GM11168 (cell line): Measurements from ENCODE around the gene ARHGAP10.

Experiments
- in situ Hi-C: fragments of 300-500 bp; cut with MboI; formaldehyde crosslinking; loops from one replicate; pipeline ENCODE4 v1.12.0; 2022; ENCODE audit warnings: low sequenced_read_pairs; ENCODE audit not compliant: unreplicated experiment

The ARHGAP10 gene

GRCh38 chr4:147727476-147728028, 4.3 kb upstream of the ARHGAP10 start:
- in situ Hi-C loops: no loop called here

DNA sequence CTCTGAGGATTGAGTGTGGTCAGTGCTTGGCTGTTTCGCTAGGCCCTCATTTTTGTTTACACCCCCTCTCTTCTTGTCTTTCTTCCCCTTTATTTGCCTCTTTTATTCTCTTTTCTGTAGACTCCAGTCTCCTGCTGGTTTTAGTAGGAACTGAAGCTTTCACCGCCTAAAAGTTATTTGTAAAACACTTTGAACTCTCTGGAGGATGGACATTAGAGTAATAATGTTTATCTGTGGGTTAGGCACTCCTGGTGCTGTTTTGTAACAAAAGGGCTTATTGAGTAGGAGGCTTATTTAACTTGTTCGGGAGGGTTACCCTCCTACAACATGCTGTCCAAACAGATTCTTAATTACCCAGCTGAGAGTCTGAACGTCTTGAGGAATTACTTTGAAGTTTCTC, 1.6 kb upstream of the ARHGAP10 start:
- in situ Hi-C loops: no loop called here

- in situ Hi-C loops: no loop called here
Observed at GRCh38 chr4:147732518-147733235, 789 bp downstream of the ARHGAP10 start.

DNA sequence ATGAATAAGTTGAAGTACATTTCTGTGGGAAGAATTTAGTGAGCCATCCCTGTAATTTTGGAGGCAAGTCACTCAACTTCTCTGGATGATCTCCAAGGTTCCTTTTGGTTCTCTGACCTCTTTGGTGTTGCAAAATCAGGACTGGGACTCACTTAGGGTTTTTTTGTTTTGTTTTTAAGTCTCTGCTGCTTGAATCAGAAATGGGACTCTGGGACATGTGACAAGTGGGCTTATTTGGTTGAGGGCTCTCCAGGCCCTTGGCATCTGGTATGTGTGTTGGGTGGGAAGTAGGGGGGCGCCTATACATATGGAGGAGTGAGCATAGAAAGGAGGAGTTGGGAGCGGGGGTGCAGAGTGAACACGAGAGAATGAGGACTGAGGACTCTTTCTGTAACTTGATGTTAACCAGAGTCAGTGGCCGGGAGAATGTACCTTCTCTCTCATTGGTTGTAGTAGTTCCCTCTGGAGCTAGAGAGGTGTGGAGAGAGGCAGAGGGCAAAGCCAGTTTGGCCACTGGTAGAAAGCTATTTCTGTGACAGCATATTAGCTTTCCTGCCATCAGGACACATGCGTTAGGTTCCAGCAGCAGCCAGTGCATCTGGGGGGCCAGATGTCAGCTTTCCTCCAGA, 1.9 kb downstream of the ARHGAP10 start:
- in situ Hi-C loops: no loop called here

DNA sequence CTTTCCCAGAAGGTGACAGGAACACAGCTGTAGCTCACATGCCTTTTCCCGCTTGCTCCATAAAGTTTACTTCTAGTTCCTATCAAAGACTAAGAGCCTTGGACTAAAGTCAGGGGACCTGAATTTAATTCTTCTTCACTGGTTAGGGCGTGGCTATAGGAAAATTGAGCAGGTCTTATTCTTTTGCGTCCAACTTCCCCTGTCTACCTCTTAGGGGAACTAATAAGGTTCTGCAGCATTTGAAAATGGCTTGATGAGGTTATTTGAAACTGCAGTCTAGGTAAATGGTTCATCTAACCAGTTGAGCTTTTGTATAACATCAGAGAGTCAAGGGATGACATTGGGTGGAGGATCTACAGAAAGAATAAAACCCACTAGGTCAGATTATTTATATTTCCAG, 2.6 kb downstream of the ARHGAP10 start:
- in situ Hi-C loops: no loop called here

DNA sequence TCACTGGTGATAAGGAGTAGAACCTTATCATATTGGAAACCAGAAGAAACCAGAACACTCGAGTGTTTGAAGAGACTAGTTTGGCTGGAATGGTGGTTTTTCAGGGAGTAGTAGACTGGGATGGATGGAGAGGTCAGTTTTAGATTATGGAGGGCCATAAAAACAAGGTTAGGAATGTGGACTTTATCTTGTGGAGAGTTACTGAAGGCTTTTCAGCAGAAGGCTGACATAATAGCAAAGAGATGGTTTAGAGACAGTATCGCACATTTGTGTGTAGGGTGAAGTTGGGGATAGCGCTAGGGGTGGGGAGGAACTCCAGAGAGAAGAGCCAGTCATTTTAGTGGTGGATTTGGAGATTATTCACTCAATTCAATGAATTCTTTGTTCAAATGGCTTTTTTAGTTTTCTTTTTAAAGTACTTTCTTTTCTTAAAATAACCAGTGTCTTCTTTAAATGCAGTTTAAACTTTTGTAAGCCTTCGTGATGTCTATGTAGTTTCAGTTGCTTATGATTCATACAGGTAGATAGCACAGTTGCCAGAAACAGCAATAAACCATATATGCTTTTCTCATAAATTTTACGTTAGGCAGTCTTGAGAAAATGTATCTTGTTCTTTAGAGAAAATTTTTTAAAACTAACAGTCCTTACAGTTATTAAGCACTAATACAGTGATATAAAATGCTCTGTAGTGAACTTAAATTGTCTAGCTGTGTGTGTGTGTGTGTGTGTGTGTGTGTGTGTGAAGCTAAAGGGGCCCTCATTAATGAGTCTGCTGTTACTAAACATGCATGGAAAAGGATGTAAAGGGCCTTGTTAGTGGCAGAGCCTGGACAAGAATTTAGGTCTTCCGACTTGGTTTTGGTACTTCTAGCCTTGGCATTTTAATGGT, 3.8 kb downstream of the ARHGAP10 start:
- in situ Hi-C loops: no loop called here

DNA sequence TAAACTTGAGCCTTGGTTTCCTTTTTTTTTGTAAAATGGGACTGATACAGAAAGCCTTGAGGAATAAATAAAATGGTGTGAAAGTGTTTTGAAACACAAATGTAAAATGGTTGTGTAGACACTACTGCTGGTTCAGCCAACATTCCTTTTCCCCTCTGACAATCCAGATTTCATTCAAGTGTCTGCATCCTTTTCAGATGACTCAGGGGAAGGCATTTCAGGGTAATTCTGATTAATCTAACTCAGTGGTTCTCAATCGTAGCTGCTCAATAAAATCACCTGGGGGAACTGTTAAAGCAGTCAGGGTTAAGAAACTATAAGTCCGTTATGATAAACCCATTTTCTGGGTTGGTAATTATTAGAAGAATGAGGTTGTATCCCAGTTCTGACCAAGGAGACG, 4.6 kb downstream of the ARHGAP10 start:
- in situ Hi-C loops: no loop called here

- in situ Hi-C loops: no loop called here
Observed at GRCh38 chr4:147737623-147738022, 5.7 kb downstream of the ARHGAP10 start.

DNA sequence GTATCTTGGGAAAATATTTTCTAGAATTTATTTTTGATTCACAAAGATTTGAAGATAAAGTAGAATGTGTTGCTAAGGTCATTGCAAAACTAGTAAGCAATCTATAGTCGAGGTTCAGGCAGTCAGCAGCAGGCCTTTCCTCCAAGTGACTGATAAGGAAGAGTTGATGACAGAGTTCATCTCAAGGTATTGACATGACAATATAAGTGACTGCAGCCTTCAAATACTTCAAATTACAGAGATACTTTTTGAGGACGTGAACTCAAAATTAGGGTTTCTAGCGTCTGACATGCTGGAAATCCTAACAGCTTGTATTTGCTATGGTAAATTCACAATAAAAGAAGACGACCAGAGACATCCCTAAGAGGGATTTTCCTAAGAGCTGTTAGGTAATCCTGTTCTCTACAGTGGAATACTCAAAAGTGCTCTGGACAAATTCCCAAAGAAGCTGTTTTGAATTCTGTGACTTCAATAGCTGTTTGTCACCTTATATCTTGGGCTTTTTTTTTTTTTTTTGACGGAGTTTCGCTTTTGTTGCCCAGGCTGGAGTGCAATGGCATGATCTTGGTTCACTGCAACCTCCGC, 7.4 kb downstream of the ARHGAP10 start:
- in situ Hi-C loops: no loop called here

GRCh38 chr4:147740176-147740575, 8.3 kb downstream of the ARHGAP10 start:
- in situ Hi-C loops: no loop called here

DNA sequence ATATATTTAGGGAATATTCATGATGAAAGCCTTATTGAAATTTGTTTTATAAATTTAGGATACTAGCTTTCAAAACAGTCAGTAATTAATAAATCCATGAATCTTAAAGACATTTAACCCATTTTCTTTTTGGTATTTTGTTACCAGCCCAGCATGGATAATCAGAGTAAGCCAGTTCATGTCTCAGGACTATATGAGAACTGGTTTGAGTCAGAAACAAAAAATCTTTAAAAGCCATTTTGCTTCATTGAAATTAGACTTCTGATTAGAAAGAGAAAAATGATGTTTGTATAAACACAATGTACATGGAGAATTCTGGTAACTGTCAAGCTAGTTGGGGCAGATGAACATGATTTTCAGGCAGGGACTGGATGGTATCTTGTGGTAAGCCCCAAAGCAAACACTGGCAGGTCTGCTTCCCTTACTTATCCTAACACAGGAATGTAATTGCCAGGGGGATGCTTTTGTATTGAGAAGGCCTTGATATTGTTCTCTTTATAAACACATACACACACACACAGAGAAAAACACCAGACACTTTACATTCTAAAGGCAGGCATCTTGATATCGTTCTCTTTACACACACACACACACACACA, 9.4 kb downstream of the ARHGAP10 start:
- in situ Hi-C loops: no loop called here

GRCh38 chr4:147747787-147748454, 16.0 kb downstream of the ARHGAP10 start:
- in situ Hi-C loops: no loop called here

DNA sequence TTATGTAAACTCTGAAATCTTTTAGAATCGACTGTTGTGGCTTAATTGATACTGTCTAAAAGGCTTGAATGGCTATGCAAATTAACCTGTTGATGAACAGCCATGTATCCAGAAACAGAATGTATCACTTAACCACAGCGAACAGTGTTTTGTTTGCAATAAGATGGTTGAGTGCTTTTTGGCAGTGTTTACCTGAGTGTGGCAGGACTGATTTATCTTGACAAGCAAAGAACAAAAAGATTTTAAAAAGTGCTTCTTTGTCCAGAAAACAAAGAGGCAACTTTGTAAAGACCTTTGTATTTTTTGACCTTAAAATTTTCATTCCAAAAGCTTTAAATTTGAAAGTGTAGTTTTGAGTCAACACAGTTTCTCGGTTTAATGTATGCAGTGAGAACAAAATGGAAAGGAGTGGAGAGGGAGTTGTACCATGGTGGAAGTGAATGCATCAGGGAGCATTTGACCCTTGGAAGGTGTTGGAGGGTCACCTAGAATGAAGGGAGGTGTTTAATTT, 18.0 kb downstream of the ARHGAP10 start:
- in situ Hi-C loops: no loop called here

DNA sequence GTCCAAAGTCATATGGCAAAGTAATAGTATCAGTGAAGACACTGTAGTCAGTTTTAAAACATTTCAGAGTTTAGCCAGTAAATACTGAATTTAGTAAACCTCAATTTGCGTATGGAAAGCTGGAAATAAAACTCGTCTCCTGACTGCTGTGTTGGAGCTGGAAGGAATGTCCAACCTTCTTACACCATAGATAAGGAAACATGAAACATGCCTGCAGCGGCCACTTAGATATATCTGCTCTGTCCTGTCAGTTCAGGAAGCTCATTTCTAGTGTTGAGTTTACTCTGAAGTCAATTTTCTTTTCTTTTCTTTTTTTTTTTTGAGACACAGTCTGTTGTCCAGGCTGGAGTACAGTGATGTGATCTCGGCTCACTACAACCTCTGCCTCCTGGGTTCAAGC, 21.2 kb downstream of the ARHGAP10 start:
- in situ Hi-C loops: no loop called here

DNA sequence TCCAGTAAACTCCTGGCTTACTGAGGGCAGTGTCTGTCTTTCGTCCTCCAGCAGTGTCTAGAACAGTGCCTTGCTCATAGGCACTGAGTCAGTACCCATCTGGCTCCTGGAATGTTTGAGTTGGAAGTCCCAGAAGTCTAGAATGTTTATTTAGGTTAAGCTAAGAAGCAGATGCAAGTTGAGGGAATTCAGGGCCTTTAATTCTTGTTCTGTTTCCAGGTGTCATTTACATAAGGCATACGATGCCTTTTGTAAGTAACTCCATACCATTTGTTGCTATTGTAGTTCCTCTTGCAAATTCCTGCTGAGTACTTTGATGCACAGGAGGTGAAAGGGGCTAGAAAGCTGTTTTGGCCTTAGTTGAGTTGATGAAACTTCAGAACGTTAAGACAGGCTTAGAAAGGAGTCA, 22.2 kb downstream of the ARHGAP10 start:
- in situ Hi-C loops: no loop called here

DNA sequence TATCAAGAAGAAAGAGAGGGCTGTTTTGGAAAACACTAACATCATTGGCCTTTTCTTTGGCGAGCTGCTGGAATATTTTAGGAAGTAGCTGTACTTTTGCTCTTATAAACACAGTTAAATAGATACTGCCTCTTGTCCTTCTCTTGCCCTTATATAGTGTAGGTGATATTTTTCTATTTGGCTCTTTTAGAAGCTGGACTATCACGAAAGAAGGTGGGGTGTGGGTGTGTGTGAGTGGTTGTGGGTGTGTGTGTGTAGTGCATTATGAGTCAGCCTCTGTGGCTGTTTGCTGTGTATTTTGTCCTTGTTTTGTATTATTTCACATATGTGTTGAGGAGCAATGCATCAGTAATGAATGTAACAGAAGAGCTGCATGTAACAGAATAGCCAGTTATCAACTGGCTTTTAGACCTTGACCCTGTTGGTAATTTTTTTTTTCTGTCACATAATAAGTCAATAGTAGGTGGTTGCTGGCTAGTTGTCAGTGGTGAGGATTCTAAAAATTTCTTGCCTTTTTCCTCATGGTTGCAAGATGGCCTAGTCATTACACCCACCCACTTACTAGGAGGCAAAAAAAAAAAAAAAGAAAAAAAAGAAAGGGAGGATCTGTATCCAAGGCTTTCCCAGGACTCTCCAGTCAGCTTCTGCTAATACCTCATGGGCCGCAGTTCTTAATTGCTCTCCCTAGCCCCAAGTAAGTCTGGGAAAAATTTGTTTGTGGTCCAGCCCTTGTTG, 23.8 kb downstream of the ARHGAP10 start:
- in situ Hi-C loops: no loop called here

DNA sequence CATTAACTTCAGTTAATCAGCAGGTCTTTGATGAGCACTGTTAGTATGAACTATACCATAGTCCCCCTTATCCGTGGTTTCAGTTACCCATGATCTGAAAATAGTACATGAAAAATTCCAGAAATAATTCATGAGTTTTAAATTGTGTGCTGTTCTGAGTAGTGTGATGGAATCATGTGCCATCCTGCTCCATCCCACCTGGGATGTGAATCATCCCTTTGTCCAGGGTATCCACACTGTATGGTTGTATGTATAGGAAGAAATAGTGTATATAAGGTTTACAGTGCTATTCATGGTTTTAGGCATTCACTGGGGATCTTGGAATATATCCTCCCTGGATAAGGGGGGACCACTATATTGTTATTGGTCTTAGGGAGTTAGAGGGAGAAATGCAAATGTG, 24.5 kb downstream of the ARHGAP10 start:
- in situ Hi-C loops: no loop called here

DNA sequence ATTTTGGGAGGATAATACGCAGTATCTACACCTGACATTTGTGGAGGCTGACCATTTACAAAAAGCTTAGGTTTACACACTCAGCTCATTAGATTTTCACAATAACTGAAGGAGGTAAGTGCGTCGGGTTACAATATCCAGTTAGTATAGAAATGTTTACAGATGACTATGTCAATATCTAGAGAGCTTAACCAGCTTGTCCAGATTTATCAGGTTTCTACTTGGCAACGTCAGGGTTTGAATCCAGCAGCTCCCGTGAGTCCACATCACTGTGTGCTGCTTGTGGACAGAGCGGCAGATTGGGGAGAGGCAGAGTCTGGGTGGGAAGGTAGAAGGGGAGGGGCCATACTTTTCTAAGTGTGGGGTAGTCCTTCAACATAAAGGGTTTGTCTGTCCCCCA, 28.3 kb downstream of the ARHGAP10 start:
- in situ Hi-C loops: no loop called here

DNA sequence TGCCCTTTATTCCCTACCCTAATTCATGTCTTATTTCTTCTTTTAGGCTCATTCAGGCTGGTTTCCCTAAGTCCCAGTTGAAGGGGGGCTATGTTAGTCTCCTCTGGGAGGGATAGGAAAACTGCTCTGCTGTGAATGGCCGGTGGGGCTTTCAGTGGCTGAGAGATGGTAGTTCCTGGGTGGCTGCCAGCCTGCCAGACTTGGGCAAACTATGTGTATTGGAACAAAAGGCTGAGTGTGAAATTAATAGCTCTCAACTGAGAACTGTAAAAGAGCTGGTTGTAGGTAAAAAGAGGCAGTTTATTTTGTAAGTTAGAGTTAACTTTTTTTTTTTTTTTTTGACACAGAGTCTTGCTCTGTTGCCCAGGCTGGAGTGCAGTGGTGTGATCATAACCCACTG, 28.8 kb downstream of the ARHGAP10 start:
- in situ Hi-C loops: no loop called here
